Stimulated activated CD4-positive, alpha-beta T cell treated with anti-CD3 and anti-CD28 coated beads, Interleukin-2, amount 100 ng/mL, for 24 hours (primary cell): ENCODE results near the gene SLC19A1.

Experiments
- DNase-seq, 2 donors: peaks; one replicate each; pipeline ENCODE4 v3.0.0-alpha.2; 2020

SLC19A1 gene

GRCh38 chr21:45557616-45558043, 15.4 kb upstream of the SLC19A1 start:
- no peak for DNase-seq

GRCh38 chr21:45556645-45557615, 14.7 kb upstream of the SLC19A1 start:
- no peak for DNase-seq

GRCh38 chr21:45556302-45556644, 14.0 kb upstream of the SLC19A1 start:
- no peak for DNase-seq

- peak; percentile 51 to 70 for DNase-seq
Observed at GRCh38 chr21:45555557-45556301, 13.5 kb upstream of the SLC19A1 start.

- no peak for DNase-seq
Observed at GRCh38 chr21:45555251-45555556, 13.0 kb upstream of the SLC19A1 start.

GRCh38 chr21:45554477-45555175, 12.4 kb upstream of the SLC19A1 start:
- peak; percentile 90 to 92 for DNase-seq

GRCh38 chr21:45552696-45553391, 10.6 kb upstream of the SLC19A1 start:
- no peak for DNase-seq

- DNase-seq: no peak
Observed at GRCh38 chr21:45551783-45552695, 9.8 kb upstream of the SLC19A1 start.

GRCh38 chr21:45551316-45551715, 9.1 kb upstream of the SLC19A1 start:
- peak; percentile 45 to 54 for DNase-seq

GRCh38 chr21:45550522-45551210, 8.4 kb upstream of the SLC19A1 start:
- peak; percentile 61 to 69 for DNase-seq

GRCh38 chr21:45549626-45550463, 7.6 kb upstream of the SLC19A1 start:
- DNase-seq: no peak

GRCh38 chr21:45548711-45549491, 6.7 kb upstream of the SLC19A1 start:
- no peak for DNase-seq

- no peak for DNase-seq
Observed at GRCh38 chr21:45547545-45547900, 5.3 kb upstream of the SLC19A1 start.

GRCh38 chr21:45546636-45547544, 4.7 kb upstream of the SLC19A1 start:
- no peak for DNase-seq

GRCh38 chr21:45545691-45546531, 3.7 kb upstream of the SLC19A1 start:
- DNase-seq: no peak

- no peak for DNase-seq
Observed at GRCh38 chr21:45545236-45545570, 3.0 kb upstream of the SLC19A1 start.

GRCh38 chr21:45544449-45545235, 2.4 kb upstream of the SLC19A1 start:
- DNase-seq: no peak
